Naive thymus-derived CD4-positive, alpha-beta T cell (primary cell): ENCODE data around the gene EEF1AKMT2. TPM values are rescaled to one million over a fixed set of nuclear protein-coding genes. Genes with fewer than 3 reads are reported as not detected.
A peak's percentile ranks its signal among the peaks of the same experiment; 100 is the strongest.

ENCODE experiments used
- ATAC-seq: fragments of 150-1000 bp; cut with Tn5 transposase; 2 replicates; pipeline ENCODE4 v1.10.0; 2021; ENCODE audit warnings: mild to moderate bottlenecking, moderate library complexity
- CTCF ChIA-PET: fragments of 350-600 bp; sonication (Branson Sonifier 250); formaldehyde crosslinking; loops from one replicate; lab custom pipeline; 2021; ENCODE audit warnings: antibody characterized with exemption; lab: Charles Lee
- POLR2A ChIA-PET: fragments of 350-600 bp; sonication (Branson Sonifier 250); formaldehyde crosslinking; loops from one replicate; lab custom pipeline; 2021; ENCODE audit warnings: antibody characterized with exemption, inconsistent platforms; lab: Charles Lee
- DNase-seq, 9 donors: peaks; one replicate each; pipeline versions ENCODE4 v3.0.0 to v3.0.0-alpha.2; 2020 to 2022; ENCODE audit warnings: mixed read lengths in 1 of 9
- H3K27ac ChIP-seq: one replicate; pipeline ENCODE4 v1.7.0; 2013; ENCODE audit warnings: mild to moderate bottlenecking, low read depth, low read length, moderate library complexity
- H3K27me3 ChIP-seq, 2 donors: one replicate each; pipeline ENCODE4 v1.7.0; 2013; ENCODE audit warnings: low read length in 2 of 2, mild to moderate bottlenecking in 2 of 2, moderate library complexity in 2 of 2; ENCODE audit not compliant: control insufficient read depth in 2 of 2, insufficient read depth in 2 of 2
- H3K36me3 ChIP-seq, 3 experiments: 1 replicate in 2 of 3; 2 replicates in 1 of 3; pipeline ENCODE4 v1.7.0; 2013; ENCODE audit warnings: low read length in 3 of 3, mild to moderate bottlenecking in 3 of 3, moderate library complexity in 1 of 3; ENCODE audit not compliant: insufficient read depth in 3 of 3, control insufficient read depth in 2 of 3
- H3K4me1 ChIP-seq, 2 donors: one replicate each; pipeline ENCODE4 v1.7.0; 2013; ENCODE audit warnings: low read length in 2 of 2, mild to moderate bottlenecking in 2 of 2, moderate library complexity in 1 of 2; ENCODE audit not compliant: control insufficient read depth in 2 of 2, insufficient read depth in 2 of 2
- H3K4me3 ChIP-seq: 2 replicates; pipeline ENCODE4 v1.7.0; 2013; ENCODE audit warnings: mild to moderate bottlenecking, low read length
- H3K9me3 ChIP-seq, 3 experiments: 1 replicate in 2 of 3; 2 replicates in 1 of 3; pipeline ENCODE4 v1.7.0; 2013; ENCODE audit warnings: low read length in 3 of 3; ENCODE audit not compliant: control insufficient read depth in 2 of 3
- H3K27ac Mint-ChIP-seq, 9 donors: one replicate each; pipeline ENCODE4 v1.8.0; 2020 to 2022; ENCODE audit warnings: mixed read lengths in 9 of 9, mild to moderate bottlenecking in 8 of 9, moderate library complexity in 5 of 9, inconsistent platforms in 2 of 9
- H3K27me3 Mint-ChIP-seq, 5 donors: one replicate each; pipeline ENCODE4 v1.8.0; 2021 to 2022; ENCODE audit warnings: mixed read lengths in 5 of 5, mild to moderate bottlenecking in 1 of 5
- H3K36me3 Mint-ChIP-seq, 5 donors: one replicate each; pipeline ENCODE4 v1.8.0; 2020 to 2022; ENCODE audit warnings: mixed read lengths in 5 of 5, mild to moderate bottlenecking in 3 of 5, inconsistent platforms in 1 of 5
- H3K4me1 Mint-ChIP-seq, 7 donors: one replicate each; pipeline ENCODE4 v1.8.0; 2020 to 2022; ENCODE audit warnings: mixed read lengths in 7 of 7, mild to moderate bottlenecking in 3 of 7, inconsistent platforms in 1 of 7
- H3K4me3 Mint-ChIP-seq, 10 donors: one replicate each; pipeline ENCODE4 v1.8.0; 2020 to 2022; ENCODE audit warnings: mild to moderate bottlenecking in 10 of 10, mixed read lengths in 10 of 10, moderate library complexity in 6 of 10, inconsistent platforms in 2 of 10
- H3K9me3 Mint-ChIP-seq, 11 donors: one replicate each; pipeline ENCODE4 v1.8.0; 2020 to 2022; ENCODE audit warnings: mixed read lengths in 11 of 11, mild to moderate bottlenecking in 4 of 11, inconsistent platforms in 1 of 11, moderate library complexity in 1 of 11
- intact Hi-C, 2 donors: fragments of 100-400 bp; cut with micrococcal nuclease; formaldehyde crosslinking; loops; one replicate each; pipeline ENCODE4 v1.15.1; 2023
- polyA plus RNA-seq, 2 donors: library from polyadenylated mRNA; unstranded; fragments of 300-500 nt; fragmentation: Illumina TruSeq; gene quantifications; one replicate each; pipeline ENCODE4 v1.2.3, GENCODE V29; 2021
- total RNA-seq, 6 experiments: library from RNA in 5 of 6; stranded (reverse) in 5 of 6; gene quantifications; 1 replicate in 5 of 6; 2 replicates in 1 of 6; pipeline ENCODE4 v1.2.3 and lab custom pipeline; 2021 to 2026

The EEF1AKMT2 gene
- total and polyA plus RNA-seq, 7 experiments from 2014 or later: 11.5 to 38.1 (median 22.0) TPM

GRCh38 chr10:124719213-124719851 lies 72.4 kb downstream of the EEF1AKMT2 start:
- peaks cover 80 to 99% (median 88%) of the 10 kb centered on the region in 7 donors for H3K4me1 Mint-ChIP-seq
- intact Hi-C loops: loop anchor here (1.0 to 2.0 kb wide), 13 partner anchors 14 to 189 kb away; no protein-coding TSS in a partner anchor
- H3K27me3 Mint-ChIP-seq: no peaks in the 10 kb centered on the region
- no peaks in the 10 kb centered on the region for H3K9me3 Mint-ChIP-seq
- Histone ChIP-seq H3K27ac (peak overlapping the region; percentile 72), H3K36me3 (no peaks in the 10 kb centered on the region), H3K4me3 (peak overlapping the region; percentile 19), H3K27me3 (no peaks in the 10 kb centered on the region), H3K9me3 (no peaks in the 10 kb centered on the region), H3K4me1 (peaks cover 82 to 96% of the 10 kb centered on the region in 2 donors)
- H3K27ac Mint-ChIP-seq: peak overlapping the region; percentile 83 to 99 (median 94)
- ChIA-PET POLR2A (interaction anchor here (0.6 to 17.4 kb wide), 18 partner anchors 12 to 189 kb away, joined by 3 to 271 read pairs (median 11); no protein-coding TSS in a partner anchor), CTCF (interaction anchor here (1.0 to 13.1 kb wide), 21 partner anchors 10 to 184 kb away, joined by 3 to 150 read pairs (median 11); no protein-coding TSS in a partner anchor)
- H3K36me3 Mint-ChIP-seq: peaks cover 0 to 31% (median 0%) of the 10 kb centered on the region in 5 donors
- ATAC-seq (peak; percentile 63), DNase-seq (peak in 8 of 9 donors; percentile 49 to 85 (median 80))
- H3K4me3 Mint-ChIP-seq: peak overlapping the region; percentile 46 to 91 (median 73)

- DNase-seq (peak in 8 of 9 donors; percentile 38 to 90 (median 66)), ATAC-seq (peak; percentile 85)
- peak overlapping the region; percentile 83 to 99 (median 94) for H3K27ac Mint-ChIP-seq
- H3K36me3 ChIP-seq: no peaks in the 10 kb centered on the region
- H3K4me3 Mint-ChIP-seq: peak overlapping the region; percentile 46 to 91 (median 74)
- H3K27me3 Mint-ChIP-seq: no peaks in the 10 kb centered on the region
- H3K27me3 ChIP-seq: no peaks in the 10 kb centered on the region
- peak overlapping the region; percentile 19 for H3K4me3 ChIP-seq
- peak overlapping the region; percentile 72 for H3K27ac ChIP-seq
- H3K4me1 Mint-ChIP-seq: peaks cover 78 to 99% (median 88%) of the 10 kb centered on the region in 7 donors
- H3K36me3 Mint-ChIP-seq: peaks cover 0 to 31% (median 0%) of the 10 kb centered on the region in 5 donors
- H3K9me3 Mint-ChIP-seq: no peaks in the 10 kb centered on the region
- H3K4me1 ChIP-seq: peaks cover 82 to 96% of the 10 kb centered on the region in 2 donors
- ChIA-PET POLR2A (interaction anchor here (0.6 to 17.4 kb wide), 22 partner anchors 13 to 99 kb away, joined by 3 to 271 read pairs (median 8); no protein-coding TSS in a partner anchor), CTCF (interaction anchor here (0.8 to 13.1 kb wide), 25 partner anchors 9 to 187 kb away, joined by 3 to 150 read pairs (median 10); no protein-coding TSS in a partner anchor)
- no peaks in the 10 kb centered on the region for H3K9me3 ChIP-seq
- intact Hi-C loops: loop anchor here (1.0 to 2.0 kb wide), 3 partner anchors 22 to 39 kb away; no protein-coding TSS in a partner anchor
Measured at GRCh38 chr10:124717911-124718741, 73.6 kb downstream of the EEF1AKMT2 start.

- intact Hi-C loops: no loop called here
- H3K4me1 Mint-ChIP-seq: peaks cover 76 to 98% (median 87%) of the 10 kb centered on the region in 7 donors
Measured at GRCh38 chr10:124717041-124717757, 74.5 kb downstream of the EEF1AKMT2 start.

GRCh38 chr10:124716369-124716768 lies 75.3 kb downstream of the EEF1AKMT2 start:
- POLR2A ChIA-PET: interaction anchor here (0.8 to 17.4 kb wide), 13 partner anchors 9 to 83 kb away, joined by 3 to 271 read pairs (median 6); no protein-coding TSS in a partner anchor
- peaks cover 68 to 91% (median 79%) of the 10 kb centered on the region in 7 donors for H3K4me1 Mint-ChIP-seq
- H3K27ac ChIP-seq: no peak overlapping the region

More at GRCh38 chr10:124717041-124717757, 74.5 kb downstream of the EEF1AKMT2 start:
- H3K4me1 ChIP-seq: peaks cover 77 to 95% of the 10 kb centered on the region in 2 donors
- Mint-ChIP-seq H3K27me3 (no peaks in the 10 kb centered on the region), H3K4me3 (peak overlapping the region in 8 of 10 donors; percentile 36 to 91 (median 73)), H3K36me3 (peaks cover 0 to 32% (median 0%) of the 10 kb centered on the region in 5 donors), H3K27ac (peak overlapping the region; percentile 83 to 99 (median 94)), H3K9me3 (no peaks in the 10 kb centered on the region)
- POLR2A ChIA-PET: interaction anchor here (0.8 to 17.4 kb wide), 14 partner anchors 14 to 96 kb away, joined by 3 to 271 read pairs (median 11); no protein-coding TSS in a partner anchor
- DNase-seq (no peak), ATAC-seq (no peak)
- H3K27me3 ChIP-seq: no peaks in the 10 kb centered on the region
- H3K27ac ChIP-seq: peak overlapping the region; percentile 72
- CTCF ChIA-PET: interaction anchor here (1.4 to 13.1 kb wide), 9 partner anchors 11 to 98 kb away, joined by 3 to 150 read pairs (median 25); no protein-coding TSS in a partner anchor
- no peaks in the 10 kb centered on the region for H3K9me3 ChIP-seq
- no peak overlapping the region for H3K4me3 ChIP-seq
- no peaks in the 10 kb centered on the region for H3K36me3 ChIP-seq

GRCh38 chr10:124715439-124715838 lies 76.2 kb downstream of the EEF1AKMT2 start:
- H3K27ac Mint-ChIP-seq: peak overlapping the region in 8 of 9 donors; percentile 38 to 99 (median 86)
- H3K27ac ChIP-seq: no peak overlapping the region
- CTCF ChIA-PET: interaction anchor here (0.5 to 13.1 kb wide), 6 partner anchors 11 to 68 kb away, joined by 3 to 150 read pairs (median 68); no protein-coding TSS in a partner anchor

More at GRCh38 chr10:124716369-124716768, 75.3 kb downstream of the EEF1AKMT2 start:
- intact Hi-C loops: no loop called here
- DNase-seq (no peak), ATAC-seq (no peak)
- H3K27me3 ChIP-seq: no peaks in the 10 kb centered on the region
- Mint-ChIP-seq H3K27ac (peak overlapping the region in 8 of 9 donors; percentile 70 to 99 (median 86)), H3K9me3 (no peaks in the 10 kb centered on the region), H3K27me3 (no peaks in the 10 kb centered on the region), H3K36me3 (peaks cover 0 to 30% (median 0%) of the 10 kb centered on the region in 5 donors), H3K4me3 (peak overlapping the region in 8 of 10 donors; percentile 21 to 75 (median 36))
- H3K4me3 ChIP-seq: no peak overlapping the region
- CTCF ChIA-PET: interaction anchor here (1.4 to 13.1 kb wide), 6 partner anchors 14 to 69 kb away, joined by 6 to 150 read pairs (median 68); no protein-coding TSS in a partner anchor
- peaks cover 72 to 87% of the 10 kb centered on the region in 2 donors for H3K4me1 ChIP-seq
- H3K36me3 ChIP-seq: no peaks in the 10 kb centered on the region
- H3K9me3 ChIP-seq: no peaks in the 10 kb centered on the region

More at GRCh38 chr10:124715439-124715838, 76.2 kb downstream of the EEF1AKMT2 start:
- H3K27me3 Mint-ChIP-seq: no peaks in the 10 kb centered on the region
- Histone ChIP-seq H3K4me1 (peaks cover 74 to 81% of the 10 kb centered on the region in 2 donors), H3K36me3 (no peaks in the 10 kb centered on the region), H3K9me3 (no peaks in the 10 kb centered on the region), H3K27me3 (no peaks in the 10 kb centered on the region), H3K4me3 (no peak overlapping the region)
- intact Hi-C loops: no loop called here
- ATAC-seq (no peak), DNase-seq (no peak)
- POLR2A ChIA-PET: interaction anchor here (0.6 to 17.4 kb wide), 10 partner anchors 9 to 1551 kb away, joined by 3 to 271 read pairs (median 5); no protein-coding TSS in a partner anchor
- peak overlapping the region in 9 of 10 donors; percentile 1 to 75 (median 43) for H3K4me3 Mint-ChIP-seq
- peaks cover 65 to 91% (median 81%) of the 10 kb centered on the region in 7 donors for H3K4me1 Mint-ChIP-seq
- no peaks in the 10 kb centered on the region for H3K9me3 Mint-ChIP-seq
- H3K36me3 Mint-ChIP-seq: peaks cover 0 to 27% (median 0%) of the 10 kb centered on the region in 5 donors
